NK-92 (cell line): ENCODE measurements around the gene RFFL.
"Not testable (repeated sequence)": the region's sequence is repeated elsewhere in the genome, so short reads cannot be mapped to it uniquely, and the experiment has no call there.

Experiments
- DNase-seq: peaks from one replicate; lab custom pipeline; 2025; ENCODE audit not compliant: unreplicated experiment; lab: John Stamatoyannopoulos, UW

Gene RFFL, protein sequence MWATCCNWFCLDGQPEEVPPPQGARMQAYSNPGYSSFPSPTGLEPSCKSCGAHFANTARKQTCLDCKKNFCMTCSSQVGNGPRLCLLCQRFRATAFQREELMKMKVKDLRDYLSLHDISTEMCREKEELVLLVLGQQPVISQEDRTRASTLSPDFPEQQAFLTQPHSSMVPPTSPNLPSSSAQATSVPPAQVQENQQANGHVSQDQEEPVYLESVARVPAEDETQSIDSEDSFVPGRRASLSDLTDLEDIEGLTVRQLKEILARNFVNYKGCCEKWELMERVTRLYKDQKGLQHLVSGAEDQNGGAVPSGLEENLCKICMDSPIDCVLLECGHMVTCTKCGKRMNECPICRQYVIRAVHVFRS

DNA sequence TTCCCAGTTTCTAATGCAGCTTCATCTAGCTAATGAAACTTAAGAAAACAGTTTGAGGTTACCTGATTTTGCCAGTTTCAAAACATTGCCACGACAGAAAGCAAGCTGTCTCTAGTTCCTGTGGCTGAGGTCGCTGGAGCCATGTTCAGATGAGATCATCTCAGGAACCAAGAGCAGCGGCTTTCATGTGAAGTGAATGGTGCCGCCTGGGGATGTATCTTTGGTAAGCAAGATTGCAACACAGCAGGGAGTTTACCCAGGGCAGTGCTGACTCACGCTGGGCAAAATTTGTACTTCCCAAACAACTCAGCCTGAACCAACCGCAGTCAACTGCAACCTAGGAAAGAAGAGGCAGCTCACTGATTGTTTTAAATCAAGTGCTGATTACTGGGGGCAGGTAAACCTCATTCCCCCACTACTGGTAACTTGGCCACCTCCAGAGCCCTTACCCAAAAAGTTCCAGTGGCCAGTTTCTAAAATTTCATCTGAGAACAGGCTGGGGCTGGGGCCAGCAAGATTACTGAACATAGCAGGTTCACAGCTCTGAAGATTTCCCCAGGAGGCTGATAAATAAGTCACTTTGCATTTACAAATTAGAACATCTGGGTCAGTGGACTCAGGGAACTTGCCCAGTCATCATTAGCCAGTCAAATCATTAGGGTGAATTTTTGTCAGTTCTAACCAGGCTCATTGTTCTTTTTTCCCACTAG, at the start of gene RFFL:
TSS of gene RFFL (minus strand) at position 194 of the 710 bp plus-strand sequence. CDS start 37,154 bp downstream, outside the sequence.
- peak; percentile 34 for DNase-seq

DNA sequence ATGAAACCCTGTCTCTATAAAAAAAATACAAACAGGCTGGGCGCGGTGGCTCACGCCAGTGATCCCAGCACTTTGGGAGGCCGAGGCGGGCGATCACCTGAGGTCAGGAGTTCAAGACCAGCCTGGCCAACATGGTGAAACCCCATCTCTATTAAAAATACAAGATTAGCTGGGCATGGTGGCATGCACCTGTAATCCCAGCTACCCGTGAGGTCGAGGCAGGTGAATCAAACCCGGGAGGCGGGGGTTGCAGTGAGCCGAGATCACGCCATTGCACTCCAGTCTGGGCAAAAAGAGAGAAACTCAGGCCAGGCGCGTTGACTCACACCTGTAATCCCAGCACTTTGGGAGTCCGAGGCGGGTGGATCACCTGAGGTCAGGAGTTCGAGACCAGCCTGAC, 47.3 kb upstream of the RFFL start:
- not testable (repeated sequence) for DNase-seq

DNA sequence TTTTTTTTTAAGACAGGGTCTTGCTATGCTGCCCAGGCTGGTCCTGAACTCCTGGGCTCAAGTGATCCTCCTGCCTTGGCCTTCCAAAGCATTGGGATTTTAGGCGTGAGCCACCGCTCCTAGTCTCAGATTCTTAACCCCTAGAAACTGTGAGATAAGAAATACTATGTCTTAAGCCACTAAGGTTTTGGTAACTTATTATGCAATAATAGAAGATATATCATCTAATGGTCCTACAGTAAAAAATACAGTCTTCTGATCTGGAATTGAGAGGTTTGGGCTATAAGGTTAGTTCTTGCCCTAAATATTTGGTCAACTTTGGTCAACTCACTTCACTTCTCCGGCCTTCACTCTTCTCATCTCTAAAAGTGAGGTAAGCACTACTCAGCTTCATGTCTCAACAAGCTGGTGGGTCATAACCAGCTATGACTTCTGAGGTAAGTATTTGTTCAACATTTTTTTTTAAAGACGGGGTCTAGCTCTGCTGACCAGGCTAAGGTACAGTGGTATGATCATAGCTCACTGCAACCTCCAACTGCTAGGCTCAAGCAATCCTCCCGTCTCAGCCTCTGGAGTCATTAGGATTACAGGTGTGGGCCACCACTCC, 41.4 kb upstream of the RFFL start:
- DNase-seq: no peak

DNA sequence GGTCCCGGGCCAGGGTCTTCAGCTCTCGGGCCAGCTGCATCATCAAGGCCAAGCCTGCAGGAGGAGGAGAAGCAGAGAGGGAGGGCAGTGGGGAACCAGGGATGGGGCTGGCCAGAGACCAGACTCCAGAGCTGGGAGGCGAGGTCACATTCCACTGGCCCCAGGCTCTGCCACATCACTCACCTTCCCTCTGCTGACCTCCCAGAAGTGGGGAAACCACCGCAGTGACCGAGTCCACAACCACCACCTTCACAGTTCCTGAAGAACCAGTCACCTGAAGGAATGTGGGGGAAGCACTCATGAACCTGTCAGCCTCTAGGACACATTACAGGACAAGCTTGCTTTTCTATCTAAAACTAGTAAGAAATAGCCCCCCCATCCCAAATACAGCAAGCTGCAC, 39.8 kb upstream of the RFFL start:
- DNase-seq: no peak

DNA sequence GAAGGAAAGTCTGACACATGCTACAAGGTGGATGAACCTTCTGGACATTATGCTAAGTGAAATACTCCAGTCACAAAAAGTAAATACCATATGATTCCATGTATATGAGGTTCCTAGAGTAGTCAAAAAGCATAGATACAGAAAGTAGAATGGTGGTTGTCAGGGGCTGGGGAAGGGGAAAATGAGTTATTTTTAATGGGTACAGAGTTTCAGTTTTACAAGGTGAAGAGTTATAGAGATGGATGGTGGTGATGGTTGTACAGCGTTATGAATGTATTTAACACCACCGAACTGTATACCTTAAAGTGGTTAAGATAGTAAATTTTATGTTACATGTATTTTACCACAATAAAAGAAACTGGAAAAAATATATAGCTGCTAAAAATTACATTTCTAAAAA, 38.2 kb upstream of the RFFL start:
- DNase-seq: no peak

DNA sequence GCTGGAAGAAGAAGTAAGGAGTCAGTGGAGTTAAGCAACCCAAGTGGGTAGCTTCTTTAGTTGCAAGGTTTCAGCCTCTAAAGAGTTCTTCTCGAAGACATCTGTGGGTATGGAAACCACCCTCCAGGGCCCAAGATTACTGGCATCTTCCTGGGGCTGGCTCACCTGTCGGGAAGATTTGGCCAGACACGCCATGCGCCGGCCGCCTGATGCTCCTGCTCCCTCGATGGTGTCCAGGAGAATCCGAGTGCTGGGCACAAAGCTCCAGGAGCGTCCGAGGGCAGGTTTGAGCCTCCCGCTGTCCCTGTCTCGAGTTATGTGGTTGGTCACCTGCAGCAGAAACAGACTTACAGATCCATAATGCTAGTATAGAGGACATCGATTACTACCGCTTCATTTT, 37.5 kb upstream of the RFFL start:
- DNase-seq: no peak

DNA sequence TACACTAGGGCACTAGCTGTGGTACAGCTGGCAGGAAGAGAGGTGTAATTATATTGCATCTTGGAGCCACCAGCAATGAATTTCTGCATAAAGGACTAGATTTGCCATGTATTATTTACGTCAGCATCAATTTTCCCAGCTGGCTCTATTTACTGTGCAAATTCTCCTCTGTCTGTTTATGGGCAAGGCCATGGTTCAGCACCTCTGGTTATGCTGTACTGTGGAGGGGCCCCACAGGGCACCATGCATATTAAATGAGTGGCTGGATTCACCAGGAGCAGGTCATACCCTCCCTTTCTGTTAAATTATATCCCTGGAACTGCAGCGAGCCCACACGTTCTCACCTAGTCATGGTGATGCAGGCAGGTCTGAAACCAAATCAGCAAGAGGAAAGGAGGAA, 36.4 kb upstream of the RFFL start:
- DNase-seq: no peak

DNA sequence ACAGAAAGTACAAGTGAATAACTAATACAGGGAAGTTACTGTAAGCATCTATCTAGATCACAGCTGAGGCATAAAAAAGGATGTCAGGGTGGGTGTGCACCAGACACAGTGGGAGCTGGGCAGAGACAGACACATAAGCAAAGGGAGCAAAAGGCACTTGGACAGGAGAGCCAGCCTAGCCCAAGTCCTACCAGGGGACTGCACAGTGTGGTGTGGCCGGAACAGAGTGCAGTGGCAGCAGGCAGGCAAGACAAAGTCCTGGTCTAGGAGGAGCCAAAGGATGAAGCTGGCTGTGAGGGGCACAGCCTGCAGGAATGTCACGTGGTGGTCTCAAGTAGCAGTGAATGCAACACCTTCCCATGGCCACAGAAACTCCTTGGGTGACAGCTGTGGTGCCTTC, 34.3 kb upstream of the RFFL start:
- DNase-seq: no peak

DNA sequence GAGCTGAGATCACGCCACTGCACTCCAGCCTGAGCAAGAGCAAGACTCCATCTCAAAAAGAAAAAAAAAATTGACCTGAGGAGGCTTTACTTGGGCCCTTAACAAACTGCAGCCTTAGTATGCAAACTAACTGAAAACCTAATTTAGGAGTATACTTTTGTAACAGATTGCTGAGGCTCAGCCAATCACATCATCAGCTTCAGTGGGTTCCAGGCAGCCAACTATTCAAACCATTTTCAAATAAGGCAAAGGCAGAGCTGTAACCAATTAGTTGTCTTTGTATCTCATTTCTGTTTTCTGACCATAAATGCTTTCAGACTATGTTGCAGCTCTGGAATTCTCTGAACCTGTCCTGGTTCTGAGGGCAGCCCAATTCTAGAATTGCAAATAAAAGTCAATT, 32.2 kb upstream of the RFFL start:
- no peak for DNase-seq

DNA sequence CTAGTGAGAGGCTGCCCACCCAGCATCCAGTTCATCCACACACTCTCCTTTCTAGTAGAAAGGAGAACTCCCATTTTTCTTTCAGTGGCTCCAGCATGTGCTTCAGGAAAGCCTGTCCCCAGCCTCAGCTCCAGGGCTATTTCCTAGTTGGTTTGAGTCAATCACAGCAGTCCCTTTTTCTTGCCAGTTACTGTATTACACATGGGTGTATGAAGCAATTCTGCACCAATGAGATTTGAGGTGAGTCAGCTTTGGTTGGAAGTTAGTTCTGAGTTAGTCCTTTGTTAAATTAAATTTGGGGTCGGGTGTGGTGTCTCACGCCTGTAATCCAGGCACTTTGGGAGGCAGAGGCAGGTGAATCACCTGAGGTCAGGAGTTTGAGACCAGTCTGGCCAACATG, 31.4 kb upstream of the RFFL start:
- no peak for DNase-seq

DNA sequence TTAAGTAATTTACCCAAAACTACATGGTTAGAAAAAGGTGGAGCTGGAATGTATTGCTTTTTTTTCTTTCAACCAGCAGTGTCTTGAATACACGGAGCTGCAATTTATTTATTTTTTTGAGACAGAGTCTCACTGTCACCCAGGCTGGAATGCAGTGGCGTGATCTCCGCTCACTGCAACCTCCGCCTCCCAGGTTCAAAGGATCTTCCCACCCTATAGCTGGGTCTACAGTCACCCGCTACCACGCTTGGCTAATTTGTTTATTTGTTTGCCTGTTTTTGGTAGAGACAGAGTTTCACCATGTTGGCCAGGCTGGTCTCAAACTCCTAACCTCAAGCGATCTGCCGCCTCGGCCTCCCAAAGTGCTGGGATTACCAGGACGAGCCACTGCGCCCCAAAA, 27.2 kb upstream of the RFFL start:
- DNase-seq: not testable (repeated sequence)

DNA sequence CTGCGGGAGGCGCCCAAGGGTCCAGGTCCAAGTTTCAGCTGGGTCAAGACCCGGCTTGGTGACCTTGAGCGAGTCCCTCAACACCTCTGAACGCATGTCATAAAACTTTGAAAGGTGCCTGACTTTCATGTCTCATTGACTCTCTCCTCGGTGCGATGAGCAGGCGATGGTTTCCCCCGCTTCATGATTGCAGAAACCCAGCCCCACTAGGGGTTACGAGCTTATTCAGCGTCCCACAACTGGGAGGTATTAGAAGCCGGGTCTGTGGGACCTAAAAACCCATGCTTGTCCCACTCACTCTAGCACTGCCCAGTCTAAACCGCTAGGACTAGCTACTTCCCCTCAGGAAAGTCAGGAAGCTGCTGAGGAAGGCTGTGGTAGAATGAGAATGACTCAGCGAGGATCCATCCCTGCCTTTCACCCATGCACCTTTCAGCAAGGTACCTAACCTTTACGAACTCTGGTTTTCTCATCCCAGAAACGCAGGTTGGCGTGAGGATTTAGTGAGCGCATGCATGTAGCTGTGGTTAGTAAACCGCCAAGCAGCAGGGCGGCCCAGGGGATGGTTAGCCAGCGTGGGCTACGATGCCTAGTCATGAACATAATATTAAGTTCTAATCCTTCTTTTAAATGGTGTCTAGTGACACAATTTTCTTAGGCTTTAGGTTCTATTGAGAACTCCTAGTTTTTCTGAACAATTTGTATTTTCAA, 26.2 kb upstream of the RFFL start:
- no peak for DNase-seq

DNA sequence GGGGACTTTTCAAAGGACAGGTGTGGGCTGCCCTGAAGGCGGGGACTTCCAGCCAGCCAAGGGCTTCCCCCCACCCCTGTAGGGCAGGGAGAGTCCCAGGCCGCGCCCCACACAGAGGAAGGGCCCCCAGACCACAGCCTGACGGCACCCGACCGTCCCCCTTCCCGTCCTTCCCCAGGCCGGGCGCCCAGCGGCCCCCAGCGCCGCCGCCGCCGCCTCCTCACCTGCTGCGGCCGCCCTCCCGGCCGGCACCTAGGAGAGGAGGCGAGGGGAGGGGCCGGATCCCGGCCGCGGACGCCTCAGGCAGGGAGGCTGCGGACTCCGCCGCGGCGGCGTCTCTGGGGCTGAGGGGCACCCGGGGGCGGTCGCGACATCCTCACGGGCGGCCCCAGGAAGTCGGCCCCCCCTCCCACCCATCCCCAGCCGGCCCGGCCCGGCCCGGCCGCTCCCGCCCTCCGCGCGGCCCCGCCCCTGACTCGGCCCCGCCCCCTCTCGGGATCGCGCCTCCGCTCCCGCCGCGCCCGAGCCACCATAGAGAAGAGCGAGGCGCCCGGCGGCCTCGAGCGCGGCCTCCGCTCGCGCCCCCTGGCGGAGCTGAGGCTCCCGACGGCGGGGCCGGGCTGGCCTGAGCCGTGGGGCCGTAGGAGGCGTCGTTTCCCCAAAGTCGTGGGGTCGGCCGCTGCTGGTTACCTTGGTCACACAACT, 25.5 kb upstream of the RFFL start:
- DNase-seq: no peak

DNA sequence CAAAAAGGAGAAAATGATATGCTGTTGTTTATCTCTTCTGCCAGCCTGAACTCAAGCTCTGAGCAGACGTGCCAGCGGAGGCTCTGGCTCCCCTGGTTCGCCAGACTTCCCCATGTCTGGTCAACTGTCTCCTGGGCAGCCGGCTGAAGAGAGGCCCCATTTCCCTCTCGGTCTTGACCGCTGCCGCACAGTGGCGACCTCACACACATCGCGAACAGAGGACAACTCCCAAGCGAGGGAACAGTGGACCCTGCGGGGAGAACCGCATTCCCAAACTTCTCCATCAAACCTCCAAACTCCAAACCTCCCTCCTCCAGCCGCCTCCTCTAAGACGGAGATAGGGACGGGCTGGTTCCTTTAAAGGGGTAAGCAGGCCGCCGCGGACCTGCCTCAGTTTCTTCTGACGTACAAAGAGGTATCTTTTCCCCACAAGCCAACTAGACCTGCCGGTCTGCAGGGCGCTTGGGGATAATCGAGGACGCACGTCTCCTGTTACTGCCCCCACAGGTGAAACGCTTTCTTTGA, 24.9 kb upstream of the RFFL start:
- no peak for DNase-seq

DNA sequence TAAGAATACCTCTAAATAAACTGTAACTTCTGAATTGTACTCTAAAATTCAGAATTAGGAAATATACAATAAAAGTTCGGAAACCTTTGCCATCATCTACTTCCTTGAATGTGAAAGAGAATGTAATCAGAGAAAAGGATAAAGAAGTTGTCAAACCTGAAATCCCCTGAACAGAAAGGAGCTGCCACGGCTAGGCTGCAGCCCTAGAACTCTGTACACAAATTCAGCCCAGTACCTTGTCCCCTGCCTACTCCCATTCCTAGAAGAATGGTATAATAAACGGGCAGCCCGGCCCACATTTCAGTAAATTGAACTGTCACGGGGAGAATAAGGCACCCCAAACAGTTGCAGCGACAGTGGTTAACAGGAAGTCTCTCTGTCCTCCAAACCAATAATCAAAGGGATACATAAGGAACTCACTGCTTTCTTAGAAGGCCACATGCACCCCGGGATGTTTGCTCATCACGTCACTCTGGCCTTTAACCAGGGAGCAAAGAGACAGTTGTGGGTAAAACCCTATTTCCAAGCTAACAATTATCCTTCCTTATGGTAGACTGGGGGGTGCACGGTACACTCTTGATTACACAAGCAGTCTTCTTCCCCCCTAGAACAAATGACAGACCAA, 24.3 kb upstream of the RFFL start:
- no peak for DNase-seq

DNA sequence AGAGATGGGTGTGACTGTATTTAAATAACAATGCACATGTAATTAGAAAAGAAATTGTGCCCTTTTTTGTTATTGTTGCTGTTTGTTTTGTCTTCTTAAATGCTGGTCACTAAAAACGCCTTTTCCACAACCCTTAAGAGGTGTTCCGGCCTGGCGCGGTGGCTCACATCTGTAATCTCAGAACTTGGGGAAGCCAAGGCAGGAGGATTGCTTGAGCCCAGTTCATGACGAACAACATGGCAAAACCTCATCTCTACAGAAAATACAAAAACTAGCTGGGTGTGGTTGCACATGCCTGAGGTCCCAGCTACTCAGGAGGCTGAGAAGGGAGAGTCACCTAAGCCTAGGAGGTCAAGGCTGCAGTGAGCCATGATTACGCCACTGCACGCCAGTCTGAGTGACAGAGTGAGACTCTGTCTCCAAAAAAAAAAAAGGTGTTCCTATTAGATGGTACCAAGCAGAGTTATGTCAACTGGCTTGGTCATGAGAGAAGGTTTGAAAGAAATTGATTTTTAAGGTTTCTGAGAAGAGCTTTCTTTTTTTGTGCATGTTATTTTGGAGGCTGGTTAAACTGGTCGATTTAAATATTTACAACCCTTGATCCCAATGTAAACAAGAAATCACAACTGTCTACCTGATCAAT, 23.5 kb upstream of the RFFL start:
- DNase-seq: no peak

DNA sequence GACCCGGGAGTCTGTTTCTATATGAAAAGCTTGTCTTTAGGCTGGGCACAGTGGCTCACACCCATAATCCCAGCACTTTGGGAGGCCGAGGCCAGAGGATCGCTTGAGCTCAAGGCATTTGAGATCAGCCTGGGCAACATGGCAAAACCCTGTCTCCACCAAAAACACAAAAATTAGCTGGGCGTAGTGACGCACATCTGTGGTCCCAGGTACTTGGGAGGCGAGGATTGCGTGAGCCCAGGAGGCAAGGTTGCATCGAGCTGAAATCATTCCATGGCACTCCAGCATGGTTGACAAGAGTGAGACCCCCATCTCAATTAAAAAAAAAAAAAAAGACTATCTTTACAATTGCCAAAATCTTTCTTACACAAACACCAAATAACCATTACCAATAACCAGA, 22.7 kb upstream of the RFFL start:
- DNase-seq: no peak

DNA sequence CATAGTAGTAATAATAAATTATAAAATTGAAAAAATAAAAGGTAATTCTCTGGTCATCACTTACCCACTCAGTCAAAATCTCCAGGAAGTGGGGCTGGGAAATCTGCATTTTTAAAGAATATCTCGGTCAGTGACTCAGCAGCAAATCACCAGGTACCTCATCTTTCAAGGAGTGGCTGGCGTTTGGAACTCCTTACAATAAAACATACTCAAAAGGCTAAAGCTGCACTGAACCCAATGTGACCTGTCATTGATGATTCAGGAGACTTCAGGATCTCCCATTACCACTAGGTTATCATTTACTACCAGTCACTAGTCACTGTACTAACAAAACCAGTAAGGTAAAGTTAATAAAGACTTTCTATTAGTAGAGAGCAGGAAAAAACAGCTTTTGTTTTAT, 21.5 kb upstream of the RFFL start:
- no peak for DNase-seq

DNA sequence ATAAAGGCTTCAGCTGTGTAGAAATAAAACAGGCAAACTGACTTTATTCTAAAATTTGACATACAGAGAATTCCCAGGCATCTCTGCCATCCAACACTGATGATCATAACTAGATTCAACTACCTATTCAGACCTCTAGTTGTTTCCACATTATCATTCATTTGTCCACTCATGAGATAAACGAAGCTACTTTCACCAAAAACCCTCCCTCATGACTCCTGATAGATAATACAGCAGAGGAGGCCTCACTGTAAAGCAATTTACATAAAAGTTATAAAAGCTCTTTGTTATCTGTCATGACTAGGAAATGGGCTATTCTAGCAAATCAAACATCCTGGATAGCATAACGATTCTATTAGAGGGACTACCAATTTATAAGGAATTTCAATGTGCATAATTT, 19.6 kb upstream of the RFFL start:
- no peak for DNase-seq
